ENCODE results near the gene BCAR1.
"Not testable (repeated sequence)": the region's sequence is repeated elsewhere in the genome, so short reads cannot be mapped to it uniquely, and the experiment has no call there.

Gene BCAR1

GRCh38 chr16:75224306-75225082 lies 26.9 kb downstream of the BCAR1 start:
- DNase-seq: no peak

- not testable (repeated sequence) for DNase-seq
Measured at GRCh38 chr16:75223129-75223528, 28.3 kb downstream of the BCAR1 start.

GRCh38 chr16:75222271-75222783 lies 29.1 kb downstream of the BCAR1 start:
- no peak for DNase-seq

GRCh38 chr16:75219838-75220237 lies 31.6 kb downstream of the BCAR1 start:
- DNase-seq: peak in 1 of 5 experiments; percentile 54

DNA sequence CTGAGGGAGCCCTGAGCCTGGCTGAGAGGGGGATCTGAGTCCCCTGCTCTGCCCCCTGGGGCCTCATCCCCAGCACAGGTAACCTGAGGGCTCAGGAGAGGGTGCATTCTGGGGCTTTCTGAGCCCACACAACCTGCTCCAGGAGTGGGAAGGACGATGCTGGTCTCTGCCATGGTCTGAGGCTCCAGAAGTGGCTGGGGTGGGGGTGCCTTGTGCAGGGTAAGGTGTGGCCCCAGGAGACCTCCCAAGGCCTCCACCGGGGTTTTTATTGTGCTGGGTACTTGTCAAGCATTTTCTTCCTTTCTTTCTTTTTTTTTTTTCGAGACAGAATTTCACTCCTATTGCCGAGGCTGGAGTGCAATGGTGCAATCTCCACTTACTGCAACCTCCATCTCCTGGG lies 32.3 kb downstream of the BCAR1 start:
- no peak for DNase-seq

DNA sequence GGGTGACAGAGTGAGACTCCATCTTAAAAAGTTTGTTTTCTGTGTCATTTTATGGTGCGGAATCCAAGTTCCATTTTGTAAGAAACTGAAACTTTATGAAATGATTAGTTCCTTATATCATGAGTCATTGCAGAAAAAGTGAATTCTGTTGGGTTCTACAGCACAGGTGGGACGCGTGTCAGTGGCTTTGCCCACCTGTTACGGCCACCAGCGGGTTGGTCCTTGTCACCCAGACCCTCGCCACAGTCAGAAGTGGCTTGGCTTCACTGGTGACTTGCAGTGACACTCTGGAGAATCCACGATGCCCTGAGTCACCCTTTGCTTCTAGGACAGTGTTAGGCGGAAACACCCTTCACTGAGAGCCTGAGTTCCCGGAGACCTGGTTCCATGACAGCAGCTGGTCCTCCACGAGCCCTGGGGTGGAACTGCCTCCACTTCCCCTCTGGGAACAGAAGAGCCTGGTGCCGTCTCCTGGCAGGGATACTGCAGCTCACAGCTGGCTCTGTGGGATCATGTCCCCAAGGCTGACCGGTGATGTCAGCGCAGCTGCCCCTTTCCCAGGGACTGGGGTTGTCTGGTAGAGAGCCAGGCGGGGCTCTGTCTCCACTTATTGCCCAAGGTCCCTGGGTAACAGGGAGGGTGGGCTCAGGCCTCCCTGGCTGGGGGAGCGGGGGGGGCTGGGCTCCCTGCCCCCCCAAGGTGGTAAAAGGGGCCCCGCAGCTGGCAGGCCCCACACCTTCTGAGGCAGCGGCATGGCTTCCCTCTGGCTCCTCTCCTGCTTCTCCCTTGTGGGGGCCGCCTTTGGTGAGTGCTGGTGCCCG lies 33.0 kb downstream of the BCAR1 start, which contains the start of gene CTRB1:
TSS of gene CTRB1 (plus strand) at position 733 of the 821 bp plus-strand sequence. CDS start at position 753, 20 bp downstream.
- DNase-seq: no peak

- no peak for DNase-seq
Measured at GRCh38 chr16:75217389-75217851, 34.0 kb downstream of the BCAR1 start.

GRCh38 chr16:75216576-75216975 lies 34.8 kb downstream of the BCAR1 start:
- DNase-seq: no peak

DNA sequence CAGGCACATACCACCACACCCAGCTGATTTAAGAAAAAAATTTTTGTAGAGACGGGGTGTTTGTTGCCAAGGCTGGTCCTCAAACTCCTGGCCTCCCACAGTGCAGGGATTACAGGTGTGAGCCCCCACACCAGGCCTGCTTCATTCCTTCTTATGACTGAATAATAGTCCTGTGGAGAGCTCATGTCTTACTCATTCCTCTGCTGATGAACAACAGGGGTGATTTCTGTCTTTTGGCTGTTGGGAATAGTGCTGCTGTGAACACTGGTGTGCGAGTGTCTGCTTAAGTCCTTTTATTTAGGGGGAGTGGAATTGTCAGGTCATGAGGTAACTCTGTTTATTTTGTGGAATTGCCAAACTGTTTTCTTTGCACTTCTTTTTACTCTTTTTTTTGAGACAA lies 35.3 kb downstream of the BCAR1 start:
- DNase-seq: no peak

- DNase-seq: not testable (repeated sequence)
Measured at GRCh38 chr16:75211286-75211685, 40.1 kb downstream of the BCAR1 start.

DNA sequence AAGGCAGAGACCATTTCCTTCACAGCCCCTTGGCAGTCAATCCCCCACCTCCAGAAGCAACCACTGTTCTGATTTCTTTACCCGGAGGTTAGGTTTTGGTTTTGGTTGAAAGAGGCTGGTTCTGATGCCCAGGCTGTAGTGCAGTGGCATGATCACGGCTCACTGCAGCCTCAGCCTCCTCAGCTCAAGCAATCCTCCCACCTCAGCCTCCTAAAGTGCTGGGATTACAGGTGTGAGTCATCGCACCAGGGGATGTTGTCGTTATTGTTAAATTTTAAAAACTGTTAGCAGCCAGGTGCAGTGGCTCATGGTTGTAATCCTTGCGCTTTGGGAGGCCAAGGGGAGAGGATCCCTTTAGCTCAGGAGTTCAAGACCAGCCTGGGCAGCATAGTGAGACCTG lies 41.5 kb downstream of the BCAR1 start:
- DNase-seq: no peak

DNA sequence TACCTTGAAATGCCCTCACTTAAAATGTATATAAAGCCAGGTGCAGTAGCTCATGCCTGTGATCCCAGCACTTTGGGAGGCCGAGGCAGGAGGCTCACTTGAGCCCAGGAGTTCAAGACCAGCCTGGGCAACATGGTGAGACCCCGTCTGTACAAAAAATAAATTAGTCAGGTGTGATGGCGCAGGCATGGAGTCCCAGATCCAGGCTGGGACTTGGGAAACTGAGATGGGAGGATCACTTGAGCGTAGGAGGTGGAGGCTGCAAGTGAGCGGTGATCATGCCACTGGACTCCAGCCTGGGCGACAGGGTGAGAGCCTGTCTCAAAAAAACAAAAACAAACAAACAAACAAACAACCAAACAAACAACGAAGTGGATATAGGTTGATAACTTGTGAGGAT lies 41.9 kb downstream of the BCAR1 start:
- DNase-seq: not testable (repeated sequence)

GRCh38 chr16:75208861-75209505 lies 42.4 kb downstream of the BCAR1 start:
- DNase-seq: no peak

GRCh38 chr16:75208242-75208825 lies 43.1 kb downstream of the BCAR1 start:
- DNase-seq: no peak

- DNase-seq: no peak
Measured at GRCh38 chr16:75207831-75208230, 43.6 kb downstream of the BCAR1 start.

DNA sequence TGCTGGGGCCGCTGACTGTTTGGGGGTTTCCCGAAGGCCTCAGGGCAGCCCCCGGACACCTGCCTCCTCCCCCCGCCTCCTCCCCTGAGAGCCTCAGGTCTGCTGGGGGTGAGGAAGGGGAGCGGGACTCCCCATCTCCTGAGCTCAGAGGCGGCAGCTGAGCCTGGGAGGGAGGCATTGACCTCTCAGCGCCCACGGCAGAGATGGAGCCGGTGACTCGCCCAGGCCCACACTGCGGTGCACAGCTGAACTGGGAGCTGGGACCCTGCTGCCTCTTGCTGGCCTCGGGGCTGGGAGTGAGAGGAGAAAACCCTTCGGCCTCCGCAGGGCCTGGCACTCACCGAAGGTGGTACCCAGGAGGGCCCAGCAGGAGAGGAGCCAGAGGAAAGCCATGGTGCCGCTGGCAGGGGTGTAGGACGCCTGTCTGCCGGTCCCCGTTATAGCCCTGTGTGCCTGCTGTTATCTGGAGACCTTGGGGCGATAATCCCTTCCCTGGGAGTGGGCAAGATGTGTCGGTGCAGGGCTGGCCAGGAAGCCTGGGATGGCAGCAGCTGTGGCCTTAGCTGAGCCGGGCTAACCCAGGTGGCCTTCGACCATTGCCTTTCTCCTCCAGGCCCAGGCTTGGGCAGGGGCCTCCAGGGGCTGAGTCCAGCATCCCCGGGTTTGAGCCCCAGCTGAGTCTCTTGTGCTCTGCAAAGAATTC lies 44.5 kb downstream of the BCAR1 start, which contains the start of gene CTRB2:
TSS of gene CTRB2 (minus strand) at position 413 of the 703 bp plus-strand sequence. CDS start at position 393, 20 bp downstream.
- no peak for DNase-seq

GRCh38 chr16:75205961-75206748 lies 45.3 kb downstream of the BCAR1 start:
- not testable (repeated sequence) for DNase-seq

DNA sequence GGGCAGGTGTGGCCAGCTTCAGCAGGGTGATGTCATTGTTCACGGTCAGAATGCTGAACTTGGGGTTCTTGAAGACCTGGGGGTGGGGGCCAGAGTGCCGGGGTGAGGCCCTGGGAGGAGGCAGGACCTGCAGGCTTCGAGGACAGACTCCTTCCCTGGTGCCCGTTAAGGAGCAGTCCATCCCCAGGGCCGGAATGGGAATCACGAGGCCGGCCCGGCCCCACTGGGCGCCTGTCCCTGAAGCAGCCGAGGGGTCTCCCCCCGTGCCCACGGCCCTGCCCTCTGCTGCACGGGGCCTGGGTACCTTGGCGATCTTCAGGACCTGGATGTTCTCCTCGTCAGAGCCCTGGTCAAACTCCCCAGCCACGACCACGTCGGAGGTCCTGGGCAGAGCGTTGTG lies 46.0 kb downstream of the BCAR1 start:
- DNase-seq: not testable (repeated sequence)

DNA sequence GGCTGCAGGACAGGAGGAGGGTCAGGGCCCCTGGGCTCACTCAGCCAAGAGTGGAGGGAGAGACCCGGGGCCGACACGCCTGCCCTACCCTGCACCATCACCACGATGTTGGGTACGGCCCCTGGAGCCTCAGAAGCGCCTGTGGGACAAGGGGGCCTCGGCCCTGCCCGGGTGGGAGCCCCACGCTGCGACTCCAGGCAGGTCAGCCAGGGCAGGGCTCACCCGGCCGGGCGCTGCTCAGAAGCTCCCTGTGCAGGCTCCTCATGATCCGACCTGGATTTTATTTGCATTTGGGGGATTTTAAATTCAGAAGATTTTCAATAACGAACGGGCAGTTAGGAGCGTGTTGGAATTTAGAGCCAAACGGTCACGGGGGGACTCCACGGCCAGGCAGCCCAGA lies 46.5 kb downstream of the BCAR1 start:
- DNase-seq: not testable (repeated sequence)

DNA sequence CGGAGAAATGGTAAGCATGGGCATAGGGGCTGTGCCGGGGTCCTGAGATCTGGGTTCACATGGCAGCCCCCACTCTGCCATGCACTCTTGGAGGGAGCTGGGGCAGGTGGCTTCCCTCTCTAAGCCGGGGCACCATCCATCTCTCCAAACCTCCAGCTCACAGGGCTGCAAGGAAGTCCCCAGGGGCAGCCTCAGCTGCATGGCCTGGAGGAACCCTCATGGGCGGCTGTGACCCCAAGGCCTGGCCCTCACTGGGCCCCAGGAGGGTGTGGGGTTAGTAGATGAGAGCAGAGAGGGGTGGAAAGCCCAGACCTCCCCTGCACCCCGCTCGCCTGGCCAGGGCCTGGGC lies 47.0 kb downstream of the BCAR1 start:
- DNase-seq: no peak
